HG03135 (cell line): ENCODE data around the gene HRK.

ENCODE experiments used
- ATAC-seq: cut with Tn5 transposase; IDR thresholded peaks from one replicate; pipeline ENCODE4 v1.9.1; 2021; ENCODE audit warnings: mild to moderate bottlenecking, moderate library complexity; ENCODE audit not compliant: unreplicated experiment

HRK gene

DNA sequence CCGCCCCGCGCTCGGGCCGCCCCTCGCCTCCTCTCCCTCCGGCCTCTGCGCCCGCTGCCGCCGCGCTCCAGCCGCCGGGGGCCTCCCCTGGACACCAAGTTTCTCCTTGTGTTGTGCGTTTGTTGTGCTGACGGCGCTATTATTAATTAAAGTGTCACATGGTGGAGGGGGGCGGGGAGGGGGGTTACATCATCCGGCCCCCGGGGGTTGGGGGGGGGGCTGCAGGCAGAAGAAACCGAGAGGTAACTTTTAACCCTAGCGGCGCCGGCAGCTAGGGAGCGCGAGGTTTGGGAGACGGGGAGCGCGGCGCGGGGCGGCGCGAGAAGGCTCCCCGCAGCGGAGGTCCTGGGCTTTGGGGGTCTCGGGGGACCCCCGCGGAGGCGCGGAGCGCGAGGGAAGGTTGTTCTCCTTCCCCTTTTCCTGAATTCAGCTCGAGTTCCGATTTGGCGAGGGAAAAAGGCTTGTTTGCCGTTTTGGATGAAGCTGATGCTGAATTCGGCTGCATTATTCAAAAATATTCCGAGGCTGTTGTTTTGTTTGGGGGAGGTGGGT is at the start of gene HRK:
Gene HRK, minus strand, starts transcription at position 117 of the 552 bp plus-strand sequence. CDS start 134 bp downstream, outside the sequence.
- ATAC-seq = no peak

DNA sequence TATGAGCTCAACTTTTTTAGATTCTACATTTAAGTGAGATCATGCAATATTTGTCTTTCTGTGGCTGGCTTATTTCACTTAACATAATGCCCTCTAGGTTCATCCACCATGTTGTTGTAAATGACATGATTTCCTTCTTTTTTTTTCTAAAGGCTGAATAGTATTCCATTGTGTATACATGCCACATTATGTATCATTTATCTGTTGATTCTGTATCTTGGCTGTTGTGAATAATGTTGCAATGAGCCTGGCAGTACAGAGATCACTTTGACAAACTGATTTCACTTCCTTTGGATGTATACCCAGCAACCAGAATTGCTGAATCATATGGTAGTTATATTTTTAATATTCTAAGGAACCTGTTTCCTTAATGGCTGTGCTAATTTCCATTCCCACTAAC is 48.6 kb upstream of the HRK start:
- ATAC-seq = no peak

DNA sequence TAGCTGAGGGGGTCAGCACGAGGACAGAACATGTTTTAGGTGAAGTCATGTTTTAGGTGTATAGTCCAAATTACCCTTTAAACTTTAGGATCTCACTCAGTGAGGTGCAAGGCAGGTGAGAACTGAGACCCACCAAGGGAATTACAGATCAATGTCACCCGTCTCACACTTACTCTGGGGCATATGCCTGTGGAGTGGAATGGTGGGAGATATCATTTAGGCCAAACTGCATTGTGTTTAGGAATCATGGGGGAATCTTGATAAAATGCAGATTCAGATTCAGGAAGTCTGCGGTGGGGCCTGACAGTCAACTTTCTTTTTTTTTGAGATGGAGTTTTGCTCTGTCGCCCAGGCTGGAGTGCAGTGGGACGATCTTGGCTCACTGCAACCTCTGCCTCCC is 47.3 kb upstream of the HRK start:
- ATAC-seq = no peak

DNA sequence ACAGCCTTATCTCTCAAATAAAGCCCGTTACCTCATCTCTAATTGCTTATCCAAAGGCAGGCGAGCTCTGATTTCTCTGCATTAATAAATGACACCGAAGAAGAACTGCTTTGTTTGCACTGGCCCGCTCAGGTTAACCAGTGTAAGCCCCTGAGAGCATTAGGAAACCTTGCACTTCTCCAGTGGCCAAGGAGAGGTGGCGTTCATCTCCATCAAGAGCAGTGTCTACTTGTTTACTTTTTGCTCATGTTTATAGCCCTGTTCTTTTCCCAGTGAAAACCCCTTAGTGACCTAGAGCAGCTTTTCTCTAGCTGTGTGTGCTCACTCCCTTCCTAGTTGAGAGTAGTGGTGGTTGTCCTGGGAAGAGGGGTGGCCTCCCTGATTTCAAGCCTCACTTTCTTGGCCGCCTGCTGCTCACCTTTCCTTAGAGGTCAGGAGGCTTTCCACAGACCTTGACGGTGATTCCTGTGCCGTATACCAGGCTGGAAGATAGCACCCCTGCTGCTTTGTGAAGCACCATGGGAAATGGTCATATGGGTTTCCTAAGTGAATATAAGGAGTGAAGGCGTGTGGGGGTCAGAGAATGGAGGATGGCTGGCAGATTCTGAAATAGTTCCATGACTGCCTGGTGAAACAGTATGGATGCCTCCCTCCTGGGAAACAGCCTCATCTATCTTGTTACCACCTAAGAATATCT is 46.2 kb upstream of the HRK start:
- ATAC-seq = no peak

DNA sequence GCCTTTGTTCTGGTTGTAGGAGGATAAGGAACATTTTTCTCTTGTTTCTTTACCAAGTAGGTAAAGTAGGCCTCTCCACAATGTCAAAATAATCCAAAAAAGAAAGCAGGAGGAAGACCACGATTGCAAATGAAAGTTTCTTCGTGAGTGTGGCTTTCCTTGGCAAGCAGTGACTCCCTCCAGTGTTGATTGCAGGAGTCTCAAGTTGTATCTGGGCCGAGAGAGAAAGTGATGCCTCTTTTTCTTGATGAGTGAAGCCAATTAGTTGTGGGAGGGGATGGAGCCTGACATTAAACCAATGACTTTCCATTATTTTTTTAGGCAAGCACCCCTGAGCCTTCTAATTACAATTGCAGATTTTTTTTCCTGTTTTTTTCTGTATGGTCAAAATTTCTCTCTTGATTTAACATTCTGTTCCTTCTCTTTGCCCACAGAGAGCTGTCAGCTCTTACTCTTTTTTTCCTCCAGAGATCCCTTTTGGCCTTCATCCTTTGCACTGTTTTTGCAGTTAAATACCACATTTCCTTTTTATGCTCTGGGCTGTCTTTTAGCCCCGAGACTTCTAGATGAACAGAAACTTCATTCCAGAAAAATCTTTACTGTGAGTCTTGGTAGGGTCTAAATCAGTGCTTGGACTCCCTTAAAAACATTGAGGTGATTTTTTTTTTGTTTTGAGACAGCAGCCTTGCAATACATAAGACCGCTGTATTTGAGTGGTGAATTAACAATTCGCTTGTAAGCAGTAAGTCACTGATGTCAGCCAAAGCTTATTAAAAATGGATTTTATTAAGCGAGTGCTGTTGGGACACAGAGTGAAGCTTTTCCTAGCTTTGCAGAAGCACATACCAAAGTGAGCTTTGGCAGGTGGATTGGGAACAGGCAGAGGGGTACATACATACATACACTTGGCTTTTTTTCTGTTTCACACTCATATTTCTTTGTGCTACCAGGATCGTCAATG is 45.3 kb upstream of the HRK start:
- ATAC-seq = no peak

DNA sequence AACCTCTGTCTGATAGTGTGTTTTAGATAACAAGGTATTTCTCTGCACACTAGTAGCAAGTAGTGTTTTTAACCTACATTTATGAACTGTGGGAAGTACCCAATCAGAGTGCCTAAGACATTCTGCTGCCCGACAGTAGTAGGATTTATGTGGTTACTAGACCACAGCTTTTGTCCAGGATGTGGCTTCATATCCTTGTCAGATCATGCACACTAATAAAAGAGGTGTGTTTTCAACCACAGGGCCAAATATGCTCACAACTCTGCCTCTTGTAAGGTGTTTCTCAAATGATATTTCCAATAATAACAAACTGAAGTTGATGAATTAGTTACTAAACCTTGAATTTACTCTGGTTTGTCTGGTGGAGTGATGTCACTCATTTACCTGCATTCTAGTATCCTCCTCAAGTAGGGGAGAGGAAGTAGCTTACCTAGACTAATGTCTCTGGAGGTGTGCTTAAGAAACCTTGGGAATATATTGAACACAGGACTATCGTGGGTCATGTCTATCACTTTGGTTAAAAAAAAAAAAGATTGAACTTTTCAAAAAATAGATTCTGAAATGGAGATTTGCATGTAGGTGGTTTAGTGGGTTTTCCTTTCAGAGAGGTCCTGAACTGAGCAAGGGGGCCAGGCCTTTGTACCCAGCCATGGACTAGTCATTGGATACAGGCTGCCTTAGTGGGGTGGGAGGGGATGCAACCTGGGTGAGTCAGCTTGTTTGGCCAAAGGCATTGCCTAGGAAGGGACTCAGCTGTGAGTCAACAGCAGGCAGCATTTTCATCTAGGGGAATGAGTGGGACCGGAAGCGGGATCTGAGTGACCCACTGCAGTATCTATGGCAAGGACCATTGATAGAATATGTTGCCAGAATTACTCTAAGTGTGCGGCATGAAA is 43.6 kb upstream of the HRK start:
- ATAC-seq = peak; percentile 74

DNA sequence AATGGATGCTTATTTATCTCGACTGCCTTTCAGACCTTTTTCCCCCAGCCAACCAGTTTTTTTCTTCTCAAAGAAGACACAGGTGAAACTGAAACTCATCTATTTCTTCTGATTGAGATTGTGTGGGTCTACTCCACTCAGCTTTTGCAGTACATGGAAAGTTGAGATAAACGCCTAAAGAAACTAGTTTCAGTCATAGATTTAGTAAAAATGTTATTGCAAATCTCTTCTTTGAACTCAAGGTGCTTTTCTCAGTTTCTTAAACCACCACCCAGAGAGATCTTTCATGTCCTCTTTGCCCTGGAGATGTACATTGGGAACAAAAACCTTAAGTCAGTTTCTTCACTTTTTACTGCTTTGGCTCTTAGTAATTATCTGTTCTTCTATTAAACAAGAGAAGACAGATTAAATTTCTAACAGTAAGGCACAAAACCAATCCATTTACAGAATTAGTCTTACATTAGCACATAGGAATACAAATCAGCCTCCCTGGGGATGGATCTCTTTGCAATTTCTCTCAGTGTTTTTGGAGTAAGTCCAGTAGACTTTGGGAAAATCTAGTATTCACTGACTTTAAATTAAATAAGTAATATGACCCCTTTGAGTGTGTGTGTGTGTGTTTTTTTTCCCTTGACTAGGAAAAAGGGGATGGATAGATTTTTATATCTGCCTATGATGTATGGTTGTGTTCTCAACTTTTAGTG is 41.1 kb upstream of the HRK start:
- peak; percentile 48 for ATAC-seq

DNA sequence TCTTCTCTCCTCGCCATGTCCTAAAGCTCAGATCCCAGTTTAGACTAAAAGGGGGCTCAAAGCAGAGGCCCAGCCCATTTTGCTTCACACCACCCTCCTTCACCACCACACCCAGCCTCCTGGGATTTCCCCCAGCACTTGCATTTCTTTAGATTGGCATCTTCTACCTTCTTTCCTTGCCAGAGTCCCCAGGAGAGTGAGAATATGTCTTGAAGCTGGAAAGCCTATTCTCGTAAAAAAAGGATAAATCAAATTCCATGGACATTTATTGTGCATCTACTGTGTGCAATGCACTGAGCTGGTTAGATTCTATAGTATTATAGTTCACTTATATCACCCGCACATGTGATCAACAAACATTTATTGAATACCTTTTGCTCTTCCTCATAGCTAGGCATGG is 39.7 kb upstream of the HRK start:
- ATAC-seq = no peak

DNA sequence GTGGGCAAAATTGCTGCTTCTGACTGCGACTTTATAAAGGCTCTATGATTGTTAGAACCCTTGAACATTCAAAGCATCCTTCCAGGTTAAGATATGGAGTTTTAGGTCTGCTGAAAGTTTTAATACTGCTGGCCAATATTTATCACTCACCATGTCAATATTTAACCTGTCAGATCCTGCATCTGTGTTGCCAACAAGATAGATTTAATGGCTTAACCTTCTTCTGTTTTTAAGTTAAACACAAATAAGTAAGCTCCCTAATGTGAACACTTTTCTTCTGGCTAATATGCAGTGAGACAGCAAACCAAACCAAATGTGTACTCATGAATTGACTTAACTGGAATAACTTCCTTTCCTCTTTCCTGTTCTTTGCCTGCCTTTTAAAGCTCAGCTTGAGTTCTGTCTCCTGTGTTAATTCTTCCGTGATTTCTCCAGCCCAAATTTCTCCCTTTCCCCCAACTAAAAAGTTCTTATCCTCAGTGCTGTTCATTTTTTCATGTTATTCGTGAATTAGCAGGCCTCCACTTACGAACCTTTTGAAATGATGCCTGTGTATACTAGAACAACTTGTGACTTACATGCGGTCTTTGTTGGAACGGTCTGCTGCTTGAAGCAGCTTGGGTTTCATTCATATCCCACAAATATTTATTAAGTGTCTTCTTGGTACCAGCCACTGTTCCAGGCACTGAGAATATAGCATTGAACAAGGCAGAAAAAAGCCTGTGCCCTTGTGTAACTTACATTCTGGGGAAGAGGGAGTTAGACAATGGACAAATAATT is 38.7 kb upstream of the HRK start:
- no peak for ATAC-seq

DNA sequence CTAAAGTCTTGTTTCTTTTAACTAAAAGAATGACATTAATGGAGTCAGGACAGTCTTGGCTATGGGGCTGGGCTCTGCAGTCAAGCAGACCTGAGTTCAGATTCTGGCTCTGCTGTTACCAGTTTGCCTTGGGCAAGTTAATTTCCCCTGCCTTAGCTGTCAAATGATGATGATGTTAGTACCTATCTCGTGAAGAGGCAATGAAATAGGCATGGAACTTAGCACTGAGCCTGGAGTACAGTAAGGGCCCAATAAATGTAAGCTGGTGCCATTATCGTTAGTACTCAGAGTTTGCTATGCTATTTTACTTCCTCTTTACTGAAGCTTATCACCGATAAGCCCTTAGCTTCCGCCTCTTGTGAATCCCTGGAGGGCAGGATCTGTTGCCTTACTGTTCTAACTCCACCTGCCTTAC is 38.0 kb upstream of the HRK start:
- ATAC-seq = peak; percentile 30

DNA sequence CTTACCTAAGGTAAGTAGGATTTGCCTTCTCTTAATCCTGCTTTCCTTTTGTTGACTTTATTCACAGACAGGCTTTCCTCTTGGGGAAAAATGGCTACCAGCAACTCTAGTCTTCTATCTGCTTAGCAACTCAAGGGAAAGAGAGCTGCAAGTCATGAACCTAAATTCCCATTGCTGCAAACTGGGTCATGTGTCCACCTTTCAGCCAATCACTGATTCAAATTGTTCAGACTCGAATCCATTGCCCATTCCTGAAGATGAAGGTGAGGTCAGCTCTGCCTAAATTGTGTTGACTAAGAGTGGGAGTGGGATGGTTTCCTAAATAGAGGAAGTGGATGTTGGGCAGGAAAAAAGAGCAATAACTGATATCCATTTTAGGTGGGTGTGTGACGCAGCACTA is 37.2 kb upstream of the HRK start:
- ATAC-seq = no peak

DNA sequence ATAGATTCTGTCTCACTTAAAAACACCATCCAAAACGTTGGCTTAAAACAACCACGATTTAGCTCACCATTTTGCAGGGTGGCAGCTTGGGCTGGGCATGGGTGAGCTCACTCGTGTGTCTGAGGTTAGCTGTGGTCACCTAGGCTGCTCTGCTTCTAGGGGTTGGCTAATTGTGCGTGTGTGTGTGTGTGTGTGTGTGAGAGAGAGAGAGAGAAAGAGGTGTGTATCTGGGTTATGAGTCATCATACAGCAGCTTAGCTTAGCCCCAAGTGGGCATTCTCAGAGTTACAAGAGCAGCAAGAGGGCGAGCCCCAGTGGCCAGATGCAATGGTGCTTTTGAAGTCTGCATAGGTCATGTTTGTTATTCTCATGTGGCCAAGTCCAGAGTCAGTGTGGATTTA is 35.5 kb upstream of the HRK start:
- peak; percentile 92 for ATAC-seq

DNA sequence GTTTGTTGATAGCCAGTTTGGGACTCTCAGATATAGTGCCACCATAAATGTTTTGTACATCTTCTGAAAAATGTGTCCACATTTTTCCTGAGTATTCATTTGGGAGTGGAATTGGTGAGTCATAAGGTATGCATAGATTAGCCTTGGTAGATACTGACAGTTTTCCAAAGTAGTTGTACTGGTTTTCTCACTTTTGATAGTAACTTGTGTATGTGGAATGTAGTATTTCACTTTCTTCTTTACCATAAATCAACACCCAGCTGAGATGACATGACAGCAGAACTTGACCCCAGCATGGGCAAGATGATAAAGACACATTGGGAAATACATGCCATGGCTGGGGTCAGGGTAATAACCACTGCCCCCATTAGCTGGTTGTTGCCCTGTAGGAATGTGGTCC is 34.9 kb upstream of the HRK start:
- ATAC-seq = no peak

DNA sequence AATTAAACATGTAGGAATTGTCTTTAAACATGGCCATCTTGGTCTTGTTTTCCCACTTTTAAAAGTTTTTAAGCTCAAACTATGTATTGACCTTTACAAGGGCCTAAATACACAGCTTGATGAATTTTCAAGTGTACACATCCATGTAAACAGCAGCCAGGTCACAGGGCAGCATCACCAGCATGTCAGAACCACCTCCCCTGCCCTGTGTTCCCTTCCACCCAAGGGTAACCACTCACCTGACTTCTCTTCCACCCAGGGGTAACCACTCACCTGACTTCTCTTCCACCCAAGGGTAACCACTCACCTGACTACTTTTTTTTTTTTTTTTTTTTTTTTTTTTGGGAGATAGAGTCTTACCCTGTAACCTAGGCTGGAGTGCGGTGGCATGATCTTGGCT is 34.1 kb upstream of the HRK start:
- ATAC-seq = no peak

DNA sequence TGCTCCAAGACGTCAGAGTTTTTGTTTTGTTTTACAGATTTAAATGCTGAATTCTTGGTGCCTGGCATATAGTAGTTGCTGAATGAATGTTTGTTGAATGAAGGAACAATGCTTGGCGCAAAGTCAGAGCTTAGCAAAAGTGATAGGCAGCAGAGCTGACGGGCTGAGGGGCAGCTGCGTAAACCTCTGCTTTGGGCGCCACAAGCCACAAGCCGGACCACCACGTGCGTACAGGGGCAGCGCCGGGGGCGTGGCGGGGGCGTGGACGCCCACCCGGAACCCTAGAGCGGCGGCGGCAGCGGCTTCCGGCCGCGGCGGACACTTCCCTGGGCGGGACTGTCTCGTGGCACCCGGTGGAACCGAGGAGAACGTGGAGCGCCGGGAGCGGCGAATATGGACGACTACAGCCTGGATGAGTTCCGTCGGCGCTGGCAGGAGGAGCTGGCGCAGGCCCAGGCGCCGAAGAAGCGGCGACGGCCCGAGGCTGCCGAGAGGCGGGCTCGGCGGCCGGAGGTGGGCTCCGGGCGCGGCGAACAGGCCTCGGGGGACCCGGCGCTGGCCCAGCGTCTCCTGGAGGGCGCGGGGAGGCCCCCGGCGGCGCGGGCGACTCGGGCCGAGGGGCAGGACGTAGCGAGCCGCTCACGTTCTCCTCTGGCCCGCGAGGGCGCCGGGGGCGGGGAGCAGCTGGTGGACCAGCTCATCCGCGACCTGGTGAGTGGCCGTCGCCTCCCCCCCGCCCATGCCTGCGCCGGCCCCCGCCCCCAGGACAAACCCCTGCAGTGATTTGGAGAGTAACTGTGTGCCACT is 29.6 kb upstream of the HRK start, which contains the start of gene FBXW8:
Gene FBXW8, plus strand, starts transcription at position 306 of the 807 bp plus-strand sequence. Its CDS starts 88 bp downstream, at position 394.
- peak; percentile 93 for ATAC-seq

DNA sequence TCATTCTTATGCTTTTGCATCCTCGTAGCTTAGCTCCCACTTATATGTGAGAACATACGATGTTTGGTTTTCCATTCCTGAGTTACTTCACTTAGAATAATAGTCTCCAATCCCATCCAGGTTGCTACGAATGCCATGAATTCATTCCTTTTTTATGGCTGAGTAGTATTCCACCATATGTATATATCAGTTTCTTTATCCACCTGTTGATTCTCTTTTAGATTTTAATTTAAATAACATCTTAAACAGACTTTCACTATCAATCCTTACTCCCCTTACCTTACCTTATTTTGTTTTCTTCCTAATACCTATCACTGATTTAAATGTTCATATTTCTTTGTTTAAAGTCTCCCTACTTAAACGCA is 29.0 kb upstream of the HRK start:
- ATAC-seq = no peak

DNA sequence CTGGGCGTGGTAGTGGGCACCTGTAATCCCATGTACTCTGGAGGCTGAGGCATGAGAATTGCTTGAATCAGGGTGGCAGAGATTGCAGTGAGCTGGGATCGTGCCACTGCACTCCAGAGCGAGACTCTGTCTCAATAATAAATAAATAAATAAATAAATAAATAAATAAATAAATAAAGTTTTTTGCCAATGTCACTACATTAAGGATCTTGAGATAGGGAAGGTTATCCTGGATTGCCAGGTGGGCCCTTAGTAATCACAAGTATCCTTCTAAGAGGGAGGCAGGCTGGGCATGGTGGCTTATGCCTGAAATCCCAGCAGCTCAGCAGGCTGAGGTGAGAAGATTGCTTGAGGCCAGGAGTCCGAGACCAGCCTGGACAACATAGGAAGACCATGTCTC is 25.0 kb upstream of the HRK start:
- ATAC-seq = no peak

DNA sequence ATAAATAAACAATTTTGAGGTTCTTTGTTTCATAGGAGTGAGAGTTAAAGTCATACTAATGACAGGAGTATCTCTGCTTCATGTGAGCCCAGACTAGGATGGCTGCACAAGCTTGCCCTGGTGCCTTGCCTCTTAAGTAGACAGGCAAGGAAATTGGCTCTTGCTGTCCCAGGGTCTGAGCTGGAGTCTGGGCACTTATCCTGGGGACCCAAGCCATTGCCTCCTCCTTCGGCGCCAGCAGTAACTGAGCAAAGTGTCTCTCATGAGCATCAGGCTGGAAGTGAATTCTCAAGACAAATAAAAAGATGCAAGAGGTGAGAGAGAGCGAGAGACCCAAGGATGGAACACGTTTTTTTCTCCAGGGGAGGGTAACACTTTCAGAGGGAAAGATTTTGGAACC is 22.6 kb upstream of the HRK start:
- no peak for ATAC-seq

DNA sequence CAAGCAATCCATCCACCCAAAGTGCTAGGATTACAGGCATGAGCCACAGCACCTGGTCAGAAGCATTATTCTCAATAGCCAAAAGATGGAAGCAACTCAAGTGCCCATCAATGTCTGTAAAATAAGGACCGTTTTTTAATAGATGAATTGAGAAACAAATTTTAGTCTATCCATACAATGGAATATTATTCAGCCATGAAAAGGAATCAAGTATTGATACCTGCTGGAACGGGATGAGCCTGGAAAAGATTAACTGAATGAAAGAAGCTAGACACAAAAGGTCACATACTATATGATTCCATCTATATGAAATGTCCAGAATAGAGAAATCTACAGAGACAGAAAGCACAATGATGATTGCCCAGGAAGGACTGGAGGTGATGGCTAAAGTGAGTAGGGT is 20.4 kb upstream of the HRK start:
- no peak for ATAC-seq
